ENCODE measurements around the gene SHISA9.

Gene SHISA9

DNA sequence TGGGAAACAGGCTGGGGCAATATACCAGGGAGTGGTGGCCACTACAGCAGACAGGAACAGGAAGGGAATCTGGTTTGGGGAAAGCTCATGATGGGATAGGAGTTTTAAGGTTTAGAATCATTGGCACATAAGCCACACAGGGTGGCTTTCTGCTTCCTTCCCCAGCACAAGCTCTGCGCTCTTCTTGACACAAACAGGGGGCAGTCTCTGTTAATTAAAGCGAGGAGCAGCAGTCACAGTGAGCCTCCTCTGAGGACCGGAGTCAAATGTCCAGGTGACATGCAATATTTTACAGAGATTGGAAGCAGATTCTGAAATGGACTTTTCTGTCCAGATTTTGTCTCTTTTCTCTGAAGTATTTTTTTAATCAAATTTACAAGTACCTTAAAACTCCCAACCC lies 2.8 kb upstream of the SHISA9 start:
- Histone ChIP-seq H3K79me2 (ENCODE audit: control insufficient read depth, insufficient read depth, low read length, poor library complexity) (peaks cover 7% of the 10 kb centered on the region), H3K27ac (ENCODE audit: low read depth, low read length) (peak overlapping the region; percentile 30), H3K36me3 (ENCODE audit: control insufficient read depth in 1 of 2, insufficient read depth in 2 of 2, low read length in 2 of 2) (no peaks in the 10 kb centered on the region), H2AFZ (ENCODE audit: insufficient read depth, low read length, poor library complexity) (no peak overlapping the region), H3K23ac (ENCODE audit: low read length) (no peak overlapping the region), H2AK5ac (ENCODE audit: low read length) (no peak overlapping the region), H3K18ac (ENCODE audit: low read length) (no peak overlapping the region), H4K12ac (ENCODE audit: low read depth, low read length) (no peak overlapping the region), H3K27me3 (ENCODE audit: insufficient read depth, low read length) (peaks cover 2% of the 10 kb centered on the region), H3K79me1 (ENCODE audit: low read length) (peaks cover 7% of the 10 kb centered on the region), H3K9ac (ENCODE audit: low read length) (no peak overlapping the region), H2BK12ac (ENCODE audit: low read length) (no peak overlapping the region), H4K8ac (ENCODE audit: low read depth, low read length) (no peak overlapping the region), H3K9me3 (ENCODE audit: insufficient read depth, low read depth, low read length) (no peaks in the 10 kb centered on the region), H2BK5ac (ENCODE audit: low read depth, low read length, poor library complexity) (no peak overlapping the region), H3K4me2 (ENCODE audit: low read length) (no peak overlapping the region), H4K91ac (ENCODE audit: low read depth, low read length) (no peak overlapping the region), H3K4ac (ENCODE audit: low read depth, low read length) (no peak overlapping the region), H2BK120ac (ENCODE audit: insufficient read depth, low read length, poor library complexity) (no peak overlapping the region), H3K14ac (ENCODE audit: low read length) (no peak overlapping the region), H3K4me3 (ENCODE audit: low read depth, low read length) (no peak overlapping the region), H3K4me1 (ENCODE audit: control insufficient read depth in 1 of 2, insufficient read depth in 2 of 2, low read length in 2 of 2) (peaks cover 27 to 34% of the 10 kb centered on the region in 2 experiments)
- no peak for DNase-seq
- WGBS (ENCODE audit: extremely low coverage, insufficient coverage, insufficient read length): no CpG with 5 or more reads among the region's 3 CpGs

- no peak overlapping the region for H2BK12ac ChIP-seq (ENCODE audit: low read length)
- WGBS (ENCODE audit: extremely low coverage, insufficient coverage, insufficient read length): no CpG with 5 or more reads among the region's 6 CpGs
- peaks cover 7% of the 10 kb centered on the region for H3K79me1 ChIP-seq (ENCODE audit: low read length)
- H3K9me3 ChIP-seq (ENCODE audit: insufficient read depth, low read depth, low read length): no peaks in the 10 kb centered on the region
- H3K4ac ChIP-seq (ENCODE audit: low read depth, low read length): no peak overlapping the region
- no peak overlapping the region for H2AK5ac ChIP-seq (ENCODE audit: low read length)
- no peak overlapping the region for H3K4me3 ChIP-seq (ENCODE audit: low read depth, low read length)
- peak in 1 of 2 donors; percentile 12 for DNase-seq
- no peak overlapping the region for H3K18ac ChIP-seq (ENCODE audit: low read length)
- H3K14ac ChIP-seq (ENCODE audit: low read length): peak overlapping the region; percentile 78
- H4K91ac ChIP-seq (ENCODE audit: low read depth, low read length): peak overlapping the region; percentile 60
- H3K4me2 ChIP-seq (ENCODE audit: low read length): peak overlapping the region; percentile 56
- peak overlapping the region; percentile 80 for H3K27ac ChIP-seq (ENCODE audit: low read depth, low read length)
- no peak overlapping the region for H4K8ac ChIP-seq (ENCODE audit: low read depth, low read length)
- H3K4me1 ChIP-seq (ENCODE audit: control insufficient read depth in 1 of 2, insufficient read depth in 2 of 2, low read length in 2 of 2): peaks cover 29 to 40% of the 10 kb centered on the region in 2 experiments
- H4K12ac ChIP-seq (ENCODE audit: low read depth, low read length): no peak overlapping the region
- H2AFZ ChIP-seq (ENCODE audit: insufficient read depth, low read length, poor library complexity): no peak overlapping the region
- no peak overlapping the region for H3K23ac ChIP-seq (ENCODE audit: low read length)
- H3K79me2 ChIP-seq (ENCODE audit: control insufficient read depth, insufficient read depth, low read length, poor library complexity): peaks cover 7% of the 10 kb centered on the region
- H3K9ac ChIP-seq (ENCODE audit: low read length): no peak overlapping the region
- H3K27me3 ChIP-seq (ENCODE audit: insufficient read depth, low read length): peaks cover 2% of the 10 kb centered on the region
- H3K36me3 ChIP-seq (ENCODE audit: control insufficient read depth in 1 of 2, insufficient read depth in 2 of 2, low read length in 2 of 2): no peaks in the 10 kb centered on the region
- peak overlapping the region; percentile 68 for H2BK5ac ChIP-seq (ENCODE audit: low read depth, low read length, poor library complexity)
- H2BK120ac ChIP-seq (ENCODE audit: insufficient read depth, low read length, poor library complexity): no peak overlapping the region
Measured at GRCh38 chr16:12899529-12900143, 1.8 kb upstream of the SHISA9 start.

DNA sequence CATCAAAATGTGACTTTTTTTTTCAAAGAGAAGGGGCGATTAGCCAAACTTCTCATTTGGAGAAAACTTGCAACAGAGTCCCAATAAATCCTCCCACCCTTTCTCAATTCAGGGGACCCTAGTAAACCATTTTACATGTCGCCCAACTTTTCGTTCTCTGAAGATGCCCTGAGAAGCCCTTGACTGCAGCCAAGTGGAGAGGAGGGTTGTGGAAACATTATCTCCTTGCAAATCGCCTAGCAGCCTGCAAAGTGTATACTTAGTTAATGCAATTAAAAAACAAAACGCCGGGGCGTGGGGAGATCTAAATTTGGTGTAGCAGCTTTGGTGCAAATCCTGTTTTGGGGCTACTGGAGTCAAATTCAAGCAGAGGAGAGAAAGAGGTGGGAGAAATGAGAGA lies 1.2 kb upstream of the SHISA9 start:
- Histone ChIP-seq H3K27me3 (ENCODE audit: insufficient read depth, low read length) (peaks cover 2% of the 10 kb centered on the region), H3K9ac (ENCODE audit: low read length) (no peak overlapping the region), H4K12ac (ENCODE audit: low read depth, low read length) (no peak overlapping the region), H3K14ac (ENCODE audit: low read length) (no peak overlapping the region), H3K4me1 (ENCODE audit: control insufficient read depth in 1 of 2, insufficient read depth in 2 of 2, low read length in 2 of 2) (peaks cover 29 to 40% of the 10 kb centered on the region in 2 experiments), H3K18ac (ENCODE audit: low read length) (no peak overlapping the region), H3K9me3 (ENCODE audit: insufficient read depth, low read depth, low read length) (no peaks in the 10 kb centered on the region), H2AK5ac (ENCODE audit: low read length) (no peak overlapping the region), H3K36me3 (ENCODE audit: control insufficient read depth in 1 of 2, insufficient read depth in 2 of 2, low read length in 2 of 2) (no peaks in the 10 kb centered on the region), H2AFZ (ENCODE audit: insufficient read depth, low read length, poor library complexity) (no peak overlapping the region), H3K4me2 (ENCODE audit: low read length) (peak overlapping the region; percentile 81), H3K27ac (ENCODE audit: low read depth, low read length) (peak overlapping the region; percentile 64), H4K91ac (ENCODE audit: low read depth, low read length) (no peak overlapping the region), H3K23ac (ENCODE audit: low read length) (no peak overlapping the region), H4K8ac (ENCODE audit: low read depth, low read length) (no peak overlapping the region), H2BK5ac (ENCODE audit: low read depth, low read length, poor library complexity) (no peak overlapping the region), H3K79me2 (ENCODE audit: control insufficient read depth, insufficient read depth, low read length, poor library complexity) (peaks cover 7% of the 10 kb centered on the region), H2BK120ac (ENCODE audit: insufficient read depth, low read length, poor library complexity) (no peak overlapping the region), H3K4me3 (ENCODE audit: low read depth, low read length) (no peak overlapping the region), H3K4ac (ENCODE audit: low read depth, low read length) (no peak overlapping the region), H3K79me1 (ENCODE audit: low read length) (peaks cover 7% of the 10 kb centered on the region), H2BK12ac (ENCODE audit: low read length) (no peak overlapping the region)
- WGBS (ENCODE audit: extremely low coverage, insufficient coverage, insufficient read length): no CpG with 5 or more reads among the region's 7 CpGs
- no peak for DNase-seq

GRCh38 chr16:12900599-12901203 lies 697 bp upstream of the SHISA9 start:
- H3K9me3 ChIP-seq (ENCODE audit: insufficient read depth, low read depth, low read length): no peaks in the 10 kb centered on the region
- H4K12ac ChIP-seq (ENCODE audit: low read depth, low read length): no peak overlapping the region
- peak overlapping the region; percentile 20 for H4K91ac ChIP-seq (ENCODE audit: low read depth, low read length)
- no peaks in the 10 kb centered on the region for H3K36me3 ChIP-seq (ENCODE audit: control insufficient read depth in 1 of 2, insufficient read depth in 2 of 2, low read length in 2 of 2)
- H3K23ac ChIP-seq (ENCODE audit: low read length): no peak overlapping the region
- peak overlapping the region; percentile 81 for H3K4me2 ChIP-seq (ENCODE audit: low read length)
- H2AFZ ChIP-seq (ENCODE audit: insufficient read depth, low read length, poor library complexity): no peak overlapping the region
- no peak overlapping the region for H3K9ac ChIP-seq (ENCODE audit: low read length)
- peaks cover 7% of the 10 kb centered on the region for H3K79me2 ChIP-seq (ENCODE audit: control insufficient read depth, insufficient read depth, low read length, poor library complexity)
- peak overlapping the region; percentile 13 for H3K14ac ChIP-seq (ENCODE audit: low read length)
- DNase-seq: no peak
- no peak overlapping the region for H2BK5ac ChIP-seq (ENCODE audit: low read depth, low read length, poor library complexity)
- H3K4me3 ChIP-seq (ENCODE audit: low read depth, low read length): peak overlapping the region; percentile 47
- H3K27ac ChIP-seq (ENCODE audit: low read depth, low read length): no peak overlapping the region
- WGBS (ENCODE audit: extremely low coverage, insufficient coverage, insufficient read length): no CpG with 5 or more reads among the region's 37 CpGs
- no peak overlapping the region for H2AK5ac ChIP-seq (ENCODE audit: low read length)
- peaks cover 2% of the 10 kb centered on the region for H3K27me3 ChIP-seq (ENCODE audit: insufficient read depth, low read length)
- H3K4ac ChIP-seq (ENCODE audit: low read depth, low read length): no peak overlapping the region
- no peak overlapping the region for H2BK12ac ChIP-seq (ENCODE audit: low read length)
- H3K4me1 ChIP-seq (ENCODE audit: control insufficient read depth in 1 of 2, insufficient read depth in 2 of 2, low read length in 2 of 2): peaks cover 29 to 40% of the 10 kb centered on the region in 2 experiments
- peaks cover 7% of the 10 kb centered on the region for H3K79me1 ChIP-seq (ENCODE audit: low read length)
- H3K18ac ChIP-seq (ENCODE audit: low read length): no peak overlapping the region
- no peak overlapping the region for H2BK120ac ChIP-seq (ENCODE audit: insufficient read depth, low read length, poor library complexity)
- H4K8ac ChIP-seq (ENCODE audit: low read depth, low read length): no peak overlapping the region

Data from trophoblast cell (in vitro differentiated cells and primary cell).